Activated CD4-positive, CD25-positive, alpha-beta regulatory T cell treated with anti-CD3 and anti-CD28 coated beads, Interleukin-2, amount 50 U/mL, for 72 hours (primary cell): ENCODE measurements around the gene PACRG.
"Not testable (repeated sequence)": the region's sequence is repeated elsewhere in the genome, so short reads cannot be mapped to it uniquely, and the experiment has no call there.

Source experiments
- DNase-seq: peaks from one replicate; pipeline ENCODE4 v3.0.0; 2021

PACRG gene

DNA sequence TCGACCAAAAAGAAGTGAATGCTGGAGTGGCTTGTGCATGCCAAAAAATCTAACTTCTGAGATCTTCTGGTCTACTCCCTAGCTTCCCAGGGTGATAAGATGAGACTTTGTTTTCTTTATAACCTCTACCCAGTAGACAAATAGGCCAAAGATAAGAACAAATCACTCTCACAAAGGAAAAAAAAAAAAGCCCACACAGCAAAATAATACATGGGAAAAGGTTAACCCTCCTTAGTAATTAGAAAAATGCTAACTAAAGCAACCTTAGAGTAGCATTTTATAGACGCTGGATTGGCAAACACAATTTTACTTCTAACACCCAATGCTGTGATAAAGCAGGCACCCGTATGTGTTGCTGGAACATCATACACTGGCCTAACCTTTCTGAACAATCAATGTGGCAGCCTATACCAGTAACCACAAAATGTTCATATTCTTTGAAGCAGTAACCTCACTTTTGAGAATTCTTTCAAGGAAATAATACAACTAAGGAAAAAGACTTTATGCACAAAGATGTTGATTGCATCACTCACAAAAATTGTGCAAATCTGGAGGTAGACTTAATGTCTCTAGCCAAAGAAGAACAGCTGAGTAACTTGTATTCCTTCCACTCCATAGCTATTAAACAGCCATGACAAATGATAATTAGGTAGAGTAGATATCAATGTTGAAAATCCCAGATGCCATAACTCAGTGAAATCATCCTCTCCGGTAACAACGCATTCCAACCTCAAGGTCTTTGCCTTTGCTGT is 570.5 kb downstream of the PACRG start:
- no peak for DNase-seq

DNA sequence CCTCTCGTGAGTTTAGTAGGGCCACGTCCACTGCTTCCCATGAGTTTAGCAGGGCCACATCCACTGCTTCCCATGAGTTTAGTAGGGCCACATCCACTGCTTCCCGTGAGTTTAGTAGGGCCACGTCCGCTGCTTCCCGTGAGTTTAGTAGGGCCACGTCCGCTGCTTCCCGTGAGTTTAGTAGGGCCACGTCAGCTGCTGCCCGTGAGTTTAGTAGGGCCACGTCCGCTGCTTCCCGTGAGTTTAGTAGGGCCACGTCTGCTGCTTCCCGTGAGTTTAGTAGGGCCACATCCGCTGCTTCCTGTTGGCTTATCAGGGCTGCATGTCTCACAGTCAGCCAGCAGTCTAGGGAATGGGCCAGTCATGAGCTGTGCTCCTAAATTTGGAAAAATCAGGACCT is 573.1 kb downstream of the PACRG start:
- DNase-seq: no peak

DNA sequence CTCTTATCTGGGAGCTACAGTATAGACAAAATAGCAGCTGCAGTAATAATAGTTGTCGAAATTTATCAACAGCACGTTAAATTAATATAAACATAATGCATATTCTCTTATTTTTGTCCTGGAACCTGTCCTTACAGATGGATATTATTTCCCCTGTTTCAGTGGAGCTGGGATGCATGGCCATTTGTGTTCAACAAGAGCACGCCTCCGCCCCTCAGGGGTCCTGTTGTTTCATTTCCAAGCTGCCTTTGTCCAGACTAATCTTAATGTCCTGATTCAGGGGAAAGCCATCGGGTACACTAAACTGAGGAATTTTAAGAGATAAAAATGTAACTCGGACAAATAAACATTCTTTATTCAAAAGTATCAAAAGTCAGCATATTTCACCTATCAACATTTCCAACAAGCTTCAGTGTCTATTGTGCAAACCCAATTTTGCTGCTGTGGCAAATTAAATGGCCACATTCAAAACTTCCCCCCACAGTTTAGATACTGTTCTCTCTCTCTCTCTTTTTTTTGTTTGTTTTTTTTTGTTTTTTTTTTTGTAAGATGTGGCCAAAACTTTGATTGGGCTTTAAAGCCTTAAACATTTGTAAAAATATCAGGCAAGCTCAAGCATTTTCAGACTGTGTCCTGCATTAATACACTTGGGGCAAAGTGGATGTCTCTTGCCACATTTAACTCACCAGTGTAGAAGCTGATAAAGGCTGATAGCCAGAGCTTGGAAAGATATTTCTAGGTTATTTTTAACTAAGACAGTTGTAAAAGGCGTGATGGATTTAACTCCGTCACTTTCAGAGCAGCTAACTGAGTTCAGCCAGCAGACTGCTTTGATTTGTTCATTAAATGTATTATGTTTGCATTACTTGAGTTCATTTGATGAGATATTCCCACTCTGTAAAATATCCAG is 574.2 kb downstream of the PACRG start:
- DNase-seq: no peak

DNA sequence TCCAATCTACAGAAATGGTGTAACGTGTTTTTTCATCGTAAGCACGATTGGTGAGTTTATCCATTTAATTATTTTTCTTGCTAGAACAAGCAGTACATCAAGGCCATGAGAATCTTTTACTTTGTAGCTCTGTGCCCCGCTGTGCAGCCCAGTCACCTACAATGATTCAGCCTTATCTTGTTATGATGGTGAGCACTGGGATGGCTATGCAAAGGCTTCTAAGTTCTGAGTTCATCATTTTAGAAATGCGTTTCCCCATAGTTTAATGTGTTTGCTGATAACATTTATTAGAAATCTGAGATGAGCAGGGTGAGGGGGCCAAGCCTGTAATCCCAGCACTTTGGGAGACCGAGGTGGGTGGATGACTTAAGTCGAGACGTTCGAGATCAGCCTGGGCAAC is 575.0 kb downstream of the PACRG start:
- no peak for DNase-seq

DNA sequence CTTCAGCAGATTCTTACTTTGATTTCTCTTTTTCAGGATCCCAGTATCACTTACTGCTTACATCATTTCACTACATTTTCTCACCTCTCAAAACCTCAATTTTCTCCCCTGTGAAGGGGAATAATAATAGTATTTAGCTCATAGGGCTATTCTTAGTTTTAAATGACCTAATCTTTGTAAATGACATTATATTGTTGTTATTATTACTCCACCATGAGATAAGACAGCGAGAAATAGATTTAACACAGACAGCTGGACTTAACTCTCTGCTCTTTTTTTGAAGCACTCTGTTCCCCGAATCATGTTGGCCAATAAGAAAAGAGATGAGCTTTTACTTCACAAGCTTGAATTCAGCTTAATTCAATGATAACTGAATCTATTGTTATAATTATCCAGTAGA is 578.2 kb downstream of the PACRG start:
- no peak for DNase-seq

DNA sequence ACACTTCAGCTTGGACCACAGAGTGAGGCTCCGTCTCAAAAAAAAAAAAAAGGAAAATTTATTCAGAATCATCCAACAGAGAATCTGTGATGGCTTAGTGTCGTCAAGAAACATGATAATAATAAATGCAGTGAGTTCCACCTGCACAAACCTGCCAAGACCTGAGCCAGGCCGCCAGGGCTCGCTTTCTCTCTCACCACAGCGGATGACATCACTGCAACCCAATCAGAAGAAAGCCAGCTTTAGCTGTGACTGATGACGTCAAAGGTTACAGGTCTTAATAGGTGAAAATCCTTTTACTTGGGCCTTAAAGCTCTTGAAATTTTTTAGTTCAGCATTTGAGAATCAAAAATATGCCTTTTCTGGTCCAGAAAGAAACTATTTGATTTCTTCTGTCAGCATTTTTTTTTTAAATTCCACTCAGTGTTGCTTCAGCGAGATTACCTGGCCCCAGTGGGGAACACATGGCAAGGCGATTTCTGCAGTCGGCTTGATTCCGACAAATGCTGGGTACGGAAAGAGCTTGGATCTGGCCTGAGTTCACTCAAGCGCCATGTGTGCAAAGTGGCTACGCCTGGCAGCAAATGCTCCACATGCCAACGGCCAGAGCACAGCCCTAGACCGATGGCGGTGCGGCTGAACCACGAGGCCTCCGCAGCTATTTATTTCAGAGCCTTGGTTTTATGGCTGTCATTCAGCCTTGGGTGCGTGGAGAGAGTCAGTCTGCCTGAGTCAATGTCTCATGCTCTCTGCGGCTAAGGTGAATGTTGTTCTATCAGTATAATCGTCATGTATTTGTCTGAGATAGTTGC is 581.1 kb downstream of the PACRG start:
- no peak for DNase-seq

DNA sequence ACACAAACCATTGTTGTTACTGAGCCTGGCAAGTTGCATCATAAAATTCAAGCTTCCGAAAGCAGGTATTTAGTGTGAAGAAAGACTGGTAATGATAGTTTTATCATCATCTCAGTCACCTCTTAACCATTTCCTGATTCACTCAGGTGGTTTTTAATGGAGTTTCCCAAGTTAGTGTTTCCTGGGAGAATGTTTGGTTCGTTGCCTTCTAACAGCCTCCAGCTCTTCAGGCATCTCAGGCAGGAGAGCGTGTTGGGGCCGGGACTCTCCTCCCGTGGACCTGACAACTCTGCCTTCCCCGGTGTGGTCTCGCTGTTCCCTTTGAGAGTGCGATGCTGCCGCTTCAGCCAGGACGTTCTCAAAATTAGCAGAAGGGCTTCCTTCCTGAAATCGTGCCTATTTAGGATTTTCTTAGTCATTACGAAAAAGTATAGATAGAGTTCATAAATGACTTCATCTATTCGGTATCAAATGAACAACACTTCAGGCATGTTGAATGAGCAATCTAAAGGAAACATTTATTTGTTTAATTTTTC is 581.8 kb downstream of the PACRG start:
- DNase-seq: no peak

DNA sequence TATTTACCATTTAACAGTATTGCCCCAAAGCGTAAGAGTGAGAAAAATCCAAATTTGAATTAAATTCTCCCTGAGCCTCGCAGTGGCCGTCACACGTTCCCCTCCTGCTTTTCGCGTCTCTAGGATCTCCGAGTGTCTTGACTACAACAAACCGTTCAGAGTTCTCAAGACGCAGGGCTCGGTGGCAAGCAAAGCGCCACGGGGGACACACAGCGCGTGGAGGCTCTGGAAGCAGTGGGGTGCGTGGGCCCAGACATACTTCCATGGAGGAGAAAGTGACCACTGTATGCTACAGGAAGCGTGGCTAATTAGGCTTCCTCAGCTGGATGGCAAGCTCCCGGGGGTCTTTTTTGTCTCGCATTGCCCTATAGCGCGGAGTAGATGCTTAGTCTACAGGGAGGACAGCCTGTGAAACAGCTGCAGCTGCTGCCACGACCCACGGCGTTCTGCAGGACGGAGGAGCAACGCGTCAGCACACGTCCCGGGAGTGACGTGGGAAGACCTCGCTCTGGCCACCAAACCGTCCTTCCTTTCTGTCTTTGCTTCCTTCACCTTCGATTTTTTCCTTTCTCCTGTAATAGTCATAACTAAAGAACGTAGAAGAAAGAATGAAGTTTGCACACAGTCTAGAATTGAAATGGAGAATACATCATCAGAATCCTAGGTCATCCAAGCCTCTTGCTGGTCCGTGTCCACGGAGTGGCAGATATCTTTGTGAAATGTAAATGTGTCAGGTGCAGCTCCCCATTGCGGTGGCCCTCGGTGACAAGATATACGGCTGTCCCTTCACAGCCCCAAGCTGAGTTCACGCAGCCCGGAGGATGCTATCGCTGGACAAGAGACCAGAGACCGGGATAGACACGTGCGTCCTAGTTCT is 582.6 kb downstream of the PACRG start:
- no peak for DNase-seq

DNA sequence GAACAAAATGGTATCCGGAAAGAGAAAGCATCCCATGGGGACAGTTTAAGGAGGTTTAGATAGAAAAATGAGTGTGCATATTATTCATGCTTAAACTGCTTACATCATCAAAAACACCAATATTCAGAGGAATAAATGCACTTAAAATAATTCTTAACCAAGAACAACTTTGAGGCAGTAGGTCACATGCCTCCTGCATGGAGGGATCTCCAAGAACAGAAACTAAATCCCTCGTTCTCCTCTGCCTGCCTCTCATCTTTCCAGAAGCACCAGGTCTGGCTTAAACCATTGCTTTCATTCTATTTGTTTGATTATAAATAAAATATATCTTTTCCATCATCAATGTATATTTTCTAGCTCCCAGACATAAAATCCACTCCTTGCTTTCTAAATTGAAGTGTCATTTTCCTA is 583.2 kb downstream of the PACRG start:
- no peak for DNase-seq

DNA sequence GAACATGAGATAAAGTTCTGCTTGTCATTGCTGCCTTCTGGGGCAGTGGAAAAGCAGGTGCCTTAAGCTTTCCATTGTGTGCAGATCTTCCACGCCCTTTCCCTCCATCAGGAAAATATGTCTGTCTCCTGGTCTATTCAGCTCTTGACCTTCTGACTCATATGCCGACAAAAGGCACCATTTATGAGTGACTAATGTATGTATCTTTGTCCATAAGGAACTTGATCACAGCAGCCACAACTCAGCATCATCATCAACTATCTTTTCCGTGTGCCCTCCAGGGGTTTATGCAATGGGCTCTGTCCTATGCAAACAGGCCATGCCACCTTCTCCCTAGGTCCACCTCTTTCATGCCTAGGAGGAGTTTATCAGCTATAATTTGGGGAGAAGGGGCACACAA is 584.1 kb downstream of the PACRG start:
- no peak for DNase-seq

DNA sequence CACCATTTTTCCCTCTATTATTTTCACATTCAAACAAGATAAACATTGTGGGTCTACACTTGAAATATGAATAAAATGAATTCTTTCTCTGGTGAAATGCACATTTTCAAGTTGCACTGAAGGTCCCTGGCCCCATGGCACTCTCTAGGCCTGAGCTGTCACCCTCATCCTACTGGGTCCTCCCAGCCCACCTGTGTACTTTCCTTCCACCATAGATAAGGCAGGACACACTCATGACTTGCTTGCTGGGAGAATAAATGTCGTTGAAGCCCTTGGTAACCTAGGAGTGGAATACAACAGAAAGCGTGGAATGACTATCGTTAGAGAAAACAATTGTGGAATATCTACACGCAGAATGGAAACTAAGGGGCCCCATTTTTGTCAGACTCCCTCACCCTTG is 585.8 kb downstream of the PACRG start:
- DNase-seq: no peak

DNA sequence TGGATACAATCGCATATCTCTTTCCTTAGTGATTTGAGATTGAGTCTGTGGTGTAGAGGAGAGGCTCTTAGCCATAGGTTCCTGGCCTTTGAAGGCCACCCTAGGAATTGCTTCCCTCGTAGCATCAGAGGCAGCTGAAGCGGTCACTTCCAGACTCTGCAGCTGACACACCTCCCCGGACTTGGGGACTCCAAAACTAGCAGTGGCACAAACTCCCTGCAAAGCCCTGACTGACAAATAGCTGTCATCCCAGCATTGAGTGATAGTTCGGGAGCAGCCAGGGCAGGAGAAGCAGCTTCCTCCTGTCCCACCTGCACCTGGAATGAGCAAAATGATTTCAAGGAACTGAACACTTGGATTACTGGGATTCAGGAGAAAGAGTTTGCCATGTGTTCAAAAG is 586.2 kb downstream of the PACRG start:
- no peak for DNase-seq

DNA sequence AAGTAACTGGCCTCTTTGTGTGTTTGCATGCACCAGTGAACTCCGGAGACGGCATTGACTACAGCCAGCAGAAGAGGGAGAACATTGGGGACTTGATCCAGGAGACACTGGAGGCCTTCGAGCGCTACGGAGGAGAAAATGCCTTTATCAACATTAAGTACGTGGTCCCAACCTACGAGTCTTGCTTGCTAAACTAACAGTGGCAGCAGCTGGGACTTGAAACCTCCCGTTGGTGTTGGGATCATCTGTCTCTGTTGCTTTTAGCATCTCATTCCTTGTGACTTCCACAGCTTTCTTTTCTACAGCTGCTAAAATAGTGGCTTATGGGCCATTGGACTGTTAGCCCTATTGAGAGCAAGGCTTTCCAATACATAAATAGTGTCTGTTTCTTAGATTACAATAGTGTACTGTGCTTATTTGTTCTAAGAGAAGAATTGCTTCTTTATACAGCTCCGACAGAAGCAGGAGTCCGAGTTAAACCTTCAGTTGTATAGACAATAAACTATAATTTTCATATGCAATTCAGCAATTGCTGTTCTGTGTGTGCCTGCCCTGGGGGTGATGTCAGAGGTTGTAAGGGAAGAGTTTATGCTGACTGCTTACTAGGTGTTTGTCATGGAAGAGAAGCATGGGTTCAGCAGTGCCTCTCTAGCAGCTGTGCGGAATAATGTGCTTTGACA is 587.2 kb downstream of the PACRG start:
- DNase-seq: no peak

DNA sequence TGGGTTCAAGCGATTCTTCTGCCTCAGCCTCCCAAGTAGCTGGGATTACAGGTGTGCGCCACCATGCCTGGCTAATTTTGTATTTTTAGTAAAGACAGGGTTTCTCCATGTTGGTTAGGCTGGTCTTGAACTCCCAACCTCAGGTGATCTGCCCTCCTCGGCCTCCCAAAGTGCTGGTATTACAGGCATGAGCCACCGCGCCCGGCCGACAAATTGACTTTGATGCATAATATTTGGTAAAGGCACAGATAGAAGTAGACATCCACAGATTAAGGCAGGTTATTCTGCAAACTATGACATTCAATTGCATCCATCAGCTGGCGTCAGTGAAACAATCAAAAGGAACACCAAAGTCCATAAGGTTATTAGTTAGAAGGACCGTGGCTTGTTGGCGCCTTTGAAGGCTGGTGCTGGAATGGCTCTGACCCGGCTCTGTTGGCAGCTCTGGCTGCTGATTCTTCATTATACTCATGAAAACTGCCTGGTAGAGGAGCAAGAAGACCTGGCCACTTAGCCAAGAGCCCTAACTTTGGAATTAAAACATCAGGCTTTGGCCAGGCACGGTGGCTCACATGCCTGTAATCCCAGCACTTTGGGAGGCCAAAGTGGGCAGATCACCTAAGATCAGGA is 589.2 kb downstream of the PACRG start:
- DNase-seq: not testable (repeated sequence)

DNA sequence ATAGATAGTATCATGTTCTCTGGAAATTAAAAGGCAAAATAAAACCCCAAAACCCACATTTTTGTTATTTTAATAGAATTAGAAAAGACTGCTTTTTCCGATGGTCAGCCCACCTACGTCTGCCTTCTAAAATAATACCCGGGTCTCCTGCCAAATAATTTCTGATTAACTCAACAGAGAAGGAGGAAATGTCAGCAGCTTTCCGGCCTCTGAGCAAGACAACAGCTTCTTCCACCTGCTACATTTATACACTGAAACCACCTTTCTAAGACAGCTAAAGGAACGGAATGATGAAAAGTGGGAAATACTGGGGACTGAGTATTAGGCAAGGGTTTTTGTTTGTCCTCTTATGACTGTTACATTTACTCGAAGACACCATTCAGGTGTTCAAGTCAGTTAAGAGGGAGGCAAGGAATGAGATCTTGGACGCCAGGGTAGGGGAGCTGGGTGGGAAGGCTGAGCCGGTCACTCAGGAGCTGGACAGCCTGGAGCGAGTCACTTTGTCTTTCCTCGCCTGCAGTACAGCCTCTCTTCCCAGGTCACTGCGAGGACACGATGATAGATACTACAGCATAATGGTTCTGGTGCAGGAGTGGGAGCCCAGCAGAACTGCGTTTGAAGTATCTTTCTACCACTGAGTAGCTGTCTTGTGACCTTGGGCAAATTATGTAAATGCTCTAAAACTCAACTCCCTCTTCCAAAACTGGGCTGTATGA is 590.5 kb downstream of the PACRG start:
- DNase-seq: no peak

DNA sequence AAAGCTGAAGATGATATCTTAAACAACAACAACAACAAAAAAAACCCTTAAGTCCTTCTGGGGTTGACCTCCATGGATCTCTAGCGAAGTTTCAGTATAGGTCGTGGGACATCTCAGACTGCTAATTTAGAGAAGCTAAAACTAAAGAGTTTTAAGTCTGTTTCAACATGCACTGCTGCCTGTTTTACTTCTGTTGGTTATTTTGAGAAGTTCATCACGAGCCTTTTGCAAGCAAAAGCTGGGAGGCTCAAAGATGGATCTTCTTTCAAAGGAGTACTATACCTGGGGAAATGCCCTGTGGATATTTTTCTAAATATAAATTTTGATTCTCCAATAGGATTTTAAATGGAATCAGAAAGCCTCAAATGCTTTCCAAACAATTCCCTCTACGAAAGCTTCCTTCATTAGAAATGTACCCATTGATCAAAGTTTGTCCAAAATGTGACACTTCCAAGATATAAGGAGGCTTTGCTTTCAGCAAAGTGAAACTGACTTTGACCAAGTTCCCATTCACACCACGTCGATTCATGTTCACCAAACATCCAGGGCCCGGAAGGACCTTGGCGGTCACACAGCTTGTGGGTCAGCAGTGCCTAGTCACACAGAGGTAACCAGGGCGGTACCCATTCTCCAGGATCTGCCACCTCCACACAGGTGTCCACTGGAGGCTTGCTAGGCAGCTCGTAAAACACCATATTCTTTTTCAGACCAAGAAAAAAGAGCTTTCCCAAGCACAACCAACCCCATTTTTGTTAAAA is 592.0 kb downstream of the PACRG start:
- no peak for DNase-seq

DNA sequence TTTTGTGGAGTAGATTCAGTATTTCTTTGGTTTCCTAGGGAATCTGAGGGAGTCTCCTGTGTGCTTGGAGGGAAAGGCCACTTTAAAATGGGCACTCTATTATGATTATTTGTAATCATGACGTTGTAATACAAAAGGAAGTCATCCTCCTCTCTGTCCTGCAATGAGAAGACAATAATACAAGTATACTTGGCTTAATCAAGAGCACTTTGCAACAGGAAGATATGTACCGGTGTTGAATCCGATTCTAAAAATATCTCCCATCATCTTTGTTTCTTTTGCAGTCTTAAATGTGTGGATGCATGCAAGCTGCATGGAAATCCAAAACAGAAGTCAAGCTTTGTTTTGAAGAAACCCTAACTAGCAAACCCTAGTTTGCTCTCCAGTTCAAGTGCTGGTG is 592.6 kb downstream of the PACRG start:
- DNase-seq: no peak

DNA sequence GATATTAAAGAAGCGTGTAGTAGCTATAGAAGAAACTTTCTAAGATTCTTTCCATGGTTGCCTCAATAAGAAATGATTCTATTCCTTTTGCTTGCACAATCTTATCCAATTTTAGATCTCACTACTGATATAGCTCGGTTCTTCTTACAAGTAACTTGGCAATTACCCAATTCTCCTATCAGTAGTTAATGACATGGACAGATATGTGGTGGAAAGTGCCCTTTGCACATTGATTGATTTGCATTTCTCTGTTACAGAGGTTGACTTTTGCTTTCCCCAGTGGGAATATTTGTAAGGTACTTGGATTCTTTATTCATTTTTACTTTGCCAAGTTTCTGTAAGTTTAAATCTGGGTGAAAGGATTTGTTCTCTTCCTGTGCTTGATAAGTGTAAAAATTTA is 593.0 kb downstream of the PACRG start:
- no peak for DNase-seq

DNA sequence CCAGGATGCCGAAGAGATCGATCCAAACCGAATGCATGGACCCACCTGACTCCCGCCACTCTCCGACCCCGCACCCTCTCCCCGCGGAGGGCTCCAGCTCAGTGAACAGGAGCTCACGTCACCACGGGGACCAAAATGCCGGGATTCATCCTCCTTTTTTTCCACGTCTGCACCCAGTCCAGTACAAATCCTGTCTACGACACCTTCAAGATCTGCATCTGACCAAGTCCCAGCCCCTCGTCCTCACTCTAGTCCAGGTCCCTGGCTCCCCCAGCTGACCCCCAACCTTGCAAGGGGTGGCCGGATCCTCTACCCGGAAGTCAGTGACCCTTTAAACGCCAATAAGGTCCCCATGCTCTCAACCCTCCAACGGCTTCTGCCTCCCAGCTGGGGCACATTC is 593.9 kb downstream of the PACRG start:
- DNase-seq: no peak

DNA sequence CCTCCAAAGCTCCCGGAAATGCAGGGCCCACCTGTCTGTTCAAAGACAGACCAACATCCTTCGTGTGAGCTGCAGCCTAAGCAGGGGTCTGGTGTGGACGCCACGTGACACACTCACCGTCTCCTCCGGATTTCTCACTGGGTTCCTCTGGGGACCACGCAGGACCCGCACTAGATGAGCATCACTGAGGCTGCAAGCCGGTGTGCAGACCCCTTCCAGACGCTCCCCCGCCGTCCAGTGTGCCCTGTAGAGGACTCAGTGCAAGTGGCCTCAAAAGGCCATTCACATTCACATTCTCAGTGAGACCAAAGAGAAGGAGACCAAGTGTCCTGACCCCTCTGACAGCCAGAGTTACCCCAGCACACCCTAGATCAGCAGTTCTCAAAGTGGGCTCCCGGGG is 595.5 kb downstream of the PACRG start:
- no peak for DNase-seq
